CD14-positive monocyte (primary cell): ENCODE results near the gene GPR17. TPM values are rescaled to one million over a fixed set of nuclear protein-coding genes. Genes with fewer than 3 reads are reported as not detected.

Source experiments
- DNase-seq, 3 donors: peaks; one replicate each; pipeline ENCODE4 v3.0.0-alpha.2; 2011 to 2022
- H2AFZ ChIP-seq: 2 replicates; pipeline ENCODE4 v1.6.0; 2012; ENCODE audit warnings: mild to moderate bottlenecking, low read depth, low read length, inconsistent platforms; ENCODE audit not compliant: insufficient read depth, poor library complexity, severe bottlenecking
- H3K27ac ChIP-seq, 2 donors: 1 replicate in 1 of 2; 2 replicates in 1 of 2; pipeline ENCODE4 v1.5.1; 2012 to 2013; ENCODE audit warnings: low read length in 2 of 2, control low read depth in 1 of 2, inconsistent platforms in 1 of 2, low read depth in 1 of 2, mild to moderate bottlenecking in 1 of 2
- H3K27me3 ChIP-seq, 2 donors: one replicate each; pipeline versions ENCODE4 v1.6.0 to v1.6.1; 2011 to 2013; ENCODE audit warnings: low read length in 2 of 2; ENCODE audit not compliant: control insufficient read depth in 2 of 2, insufficient read depth in 2 of 2
- H3K36me3 ChIP-seq, 2 donors: replicated peaks in 1 of 2; 1 replicate in 1 of 2; 2 replicates in 1 of 2; pipeline versions ENCODE4 v1.5.1 to v1.6.1; 2012 to 2013; ENCODE audit warnings: low read length in 2 of 2, control low read depth in 1 of 2, inconsistent platforms in 1 of 2, mild to moderate bottlenecking in 1 of 2; ENCODE audit not compliant: insufficient read depth in 2 of 2, control insufficient read depth in 1 of 2
- H3K4me1 ChIP-seq, 2 donors: 1 replicate in 1 of 2; 2 replicates in 1 of 2; pipeline versions ENCODE4 v1.5.1 to v1.6.1; 2012 to 2013; ENCODE audit warnings: low read length in 2 of 2, control low read depth in 1 of 2, inconsistent platforms in 1 of 2, mild to moderate bottlenecking in 1 of 2, moderate library complexity in 1 of 2; ENCODE audit not compliant: insufficient read depth in 2 of 2, control insufficient read depth in 1 of 2
- H3K4me2 ChIP-seq: replicated peaks from 2 replicates; pipeline ENCODE3; 2012; ENCODE audit warnings: low read length, moderate library complexity, mild to moderate bottlenecking; ENCODE audit not compliant: poor library complexity, severe bottlenecking; ENCODE audit errors: extremely low read depth
- H3K4me3 ChIP-seq, 3 experiments: fragments of 200-600 bp in 1 of 3; sonication (generic) in 1 of 3; replicated peaks in 1 of 3; 1 replicate in 2 of 3; 2 replicates in 1 of 3; pipeline ENCODE4 v1.5.1; 2011 to 2013; ENCODE audit warnings: low read length in 3 of 3, mild to moderate bottlenecking in 3 of 3, control low read depth in 2 of 3, low read depth in 2 of 3, inconsistent platforms in 1 of 3, moderate library complexity in 1 of 3
- H3K79me2 ChIP-seq: 2 replicates; pipeline ENCODE4 v1.6.0; 2012; ENCODE audit warnings: mild to moderate bottlenecking, control low read depth, inconsistent platforms, low read length, moderate library complexity; ENCODE audit not compliant: insufficient read depth
- H3K9ac ChIP-seq: 2 replicates; pipeline ENCODE4 v1.6.0; 2017; ENCODE audit warnings: low read length, mild to moderate bottlenecking; ENCODE audit not compliant: insufficient read depth, poor library complexity, severe bottlenecking
- H3K9me3 ChIP-seq, 2 donors: replicated peaks in 1 of 2; 1 replicate in 1 of 2; 2 replicates in 1 of 2; pipeline versions ENCODE4 v1.5.1 to v1.6.1; 2012 to 2013; ENCODE audit warnings: low read length in 2 of 2, control low read depth in 1 of 2; ENCODE audit not compliant: control insufficient read depth in 1 of 2, insufficient read depth in 1 of 2
- H4K20me1 ChIP-seq: 2 replicates; pipeline ENCODE4 v1.6.0; 2012; ENCODE audit warnings: mild to moderate bottlenecking, low read length, control low read depth, moderate library complexity; ENCODE audit not compliant: insufficient read depth
- H3K27ac Mint-ChIP-seq, 7 donors: one replicate each; pipeline ENCODE4 v1.8.0; 2020; ENCODE audit warnings: mild to moderate bottlenecking in 7 of 7, mixed read lengths in 7 of 7, moderate library complexity in 6 of 7, inconsistent platforms in 2 of 7
- H3K27me3 Mint-ChIP-seq, 3 donors: one replicate each; pipeline ENCODE4 v1.8.0; 2021 to 2022; ENCODE audit warnings: low read depth in 3 of 3, mild to moderate bottlenecking in 3 of 3, mixed read lengths in 3 of 3, moderate library complexity in 3 of 3, inconsistent platforms in 1 of 3
- H3K36me3 Mint-ChIP-seq, 2 donors: one replicate each; pipeline ENCODE4 v1.8.0; 2020; ENCODE audit warnings: mixed read lengths in 2 of 2, inconsistent platforms in 1 of 2, mild to moderate bottlenecking in 1 of 2
- H3K4me1 Mint-ChIP-seq: one replicate; pipeline ENCODE4 v1.8.0; 2020; ENCODE audit warnings: mild to moderate bottlenecking, mixed read lengths
- H3K4me3 Mint-ChIP-seq, 2 donors: one replicate each; pipeline ENCODE4 v1.8.0; 2020; ENCODE audit warnings: mild to moderate bottlenecking in 2 of 2, mixed read lengths in 2 of 2, moderate library complexity in 1 of 2
- H3K9me3 Mint-ChIP-seq, 7 donors: one replicate each; pipeline ENCODE4 v1.8.0; 2020 to 2022; ENCODE audit warnings: mixed read lengths in 7 of 7, mild to moderate bottlenecking in 6 of 7, moderate library complexity in 6 of 7, inconsistent platforms in 2 of 7
- WGBS: methylation state at CpG from one replicate; pipeline ENCODE4 v1.1.5; 2013; ENCODE audit warnings: missing lambda C conversion rate; ENCODE audit not compliant: insufficient coverage; 5-methylcytosine and 5-hydroxymethylcytosine counted together
- intact Hi-C, 2 donors: fragments of 100-400 bp; cut with micrococcal nuclease; formaldehyde crosslinking; loops; one replicate each; pipeline versions ENCODE4 v1.15.0 to v1.15.1; 2023
- polyA plus RNA-seq, 3 donors: library from polyadenylated mRNA; depleted of rRNA in 1 of 3; unstranded in 2 of 3; stranded (reverse) in 1 of 3; fragments of 300-500 nt in 2 of 3; fragments of >200 nt in 1 of 3; fragmentation: Illumina TruSeq in 2 of 3; gene quantifications; 1 replicate in 2 of 3; 2 replicates in 1 of 3; pipeline ENCODE4 v1.2.3, GENCODE V29; 2012 to 2021
- TF ChIP-seq, protein P1 (sequence below): fragments of 200-600 bp; IDR thresholded peaks from one replicate; pipeline ENCODE4 v1.8.0; 2022; ENCODE audit warnings: antibody characterized with exemption, mild to moderate bottlenecking

Gene GPR17
- polyA plus RNA-seq, 3 donors, result 0.07 TPM; not detected in 2

DNA sequence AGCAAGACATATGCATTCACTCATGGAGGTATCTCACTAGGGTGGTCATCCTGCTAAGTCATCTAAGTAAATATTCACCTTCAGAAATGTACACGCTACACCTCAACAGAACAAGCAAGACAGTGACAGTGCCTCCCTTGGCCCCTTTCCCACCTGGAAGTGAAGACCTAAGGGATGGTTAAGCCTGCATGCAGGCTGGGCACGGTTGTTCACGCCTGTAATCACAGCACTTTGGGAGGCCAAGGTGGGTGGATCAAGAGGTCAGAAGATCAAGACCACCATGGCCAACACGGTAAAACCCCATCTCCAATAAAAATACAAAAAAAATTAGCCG, 25.0 kb downstream of the GPR17 start:
- intact Hi-C loops, result no loop called here
- WGBS, result no CpG with 5 or more reads among the region's 5 CpGs
- peaks cover 60 to 89% (median 66%) of the 10 kb centered on the region in 3 donors for H3K27me3 Mint-ChIP-seq

DNA sequence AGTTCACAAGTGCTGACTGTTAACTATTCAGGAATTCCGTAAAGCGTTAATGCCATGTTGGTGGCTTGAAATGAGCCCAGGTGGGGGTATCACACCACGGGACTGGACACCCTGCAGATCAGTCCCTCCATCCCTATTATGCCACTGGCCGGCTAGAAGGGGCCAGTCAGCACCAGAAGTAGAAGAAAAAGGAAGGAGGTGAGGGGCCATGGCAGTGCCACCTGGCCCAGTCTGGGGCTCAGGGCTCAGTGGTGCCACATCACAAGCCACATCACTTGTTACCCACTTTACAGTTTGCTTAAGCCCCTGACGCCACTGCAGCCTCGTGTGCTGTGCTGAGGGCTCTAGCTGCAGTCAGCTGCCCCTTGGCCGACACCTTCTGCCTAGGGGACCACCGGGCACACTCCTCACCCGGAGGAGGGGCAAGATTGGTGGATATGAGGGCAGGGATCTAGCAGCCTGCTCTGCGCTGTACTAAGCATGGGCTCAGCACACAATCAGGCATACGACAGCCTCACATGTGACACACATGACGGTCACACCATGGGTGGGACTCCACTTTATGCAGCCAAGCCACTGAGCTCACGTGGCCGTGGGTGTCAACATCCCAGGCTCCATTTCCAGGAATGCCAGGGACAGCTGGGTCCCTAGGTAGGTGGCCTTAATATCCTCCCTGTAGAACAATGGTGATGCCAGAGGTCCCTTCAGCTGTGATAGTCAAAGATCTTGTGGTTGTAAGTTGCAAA, 25.8 kb downstream of the GPR17 start:
- peaks cover 0 to 9% (median 8%) of the 10 kb centered on the region in 7 donors for H3K9me3 Mint-ChIP-seq
- Histone ChIP-seq H3K27ac (no peak overlapping the region), H3K4me2 (no peak overlapping the region), H3K79me2 (no peaks in the 10 kb centered on the region), H3K9me3 (peaks cover 4 to 5% of the 10 kb centered on the region in 2 donors), H3K9ac (no peak overlapping the region), H3K27me3 (peaks cover 20 to 50% of the 10 kb centered on the region in 2 donors), H4K20me1 (no peaks in the 10 kb centered on the region), H3K4me1 (peaks cover 7 to 13% of the 10 kb centered on the region in 2 donors), H2AFZ (no peak overlapping the region), H3K36me3 (no peaks in the 10 kb centered on the region), H3K4me3 (no peak overlapping the region)
- H3K4me1 Mint-ChIP-seq, result peaks cover 10% of the 10 kb centered on the region
- H3K27me3 Mint-ChIP-seq, result peaks cover 60 to 89% (median 66%) of the 10 kb centered on the region in 3 donors
- peaks cover 3 to 11% of the 10 kb centered on the region in 2 donors for H3K36me3 Mint-ChIP-seq
- H3K4me3 Mint-ChIP-seq, result no peak overlapping the region
- no peak overlapping the region for H3K27ac Mint-ChIP-seq
- DNase-seq, result no peak
- TF ChIP-seq, protein P1, sequence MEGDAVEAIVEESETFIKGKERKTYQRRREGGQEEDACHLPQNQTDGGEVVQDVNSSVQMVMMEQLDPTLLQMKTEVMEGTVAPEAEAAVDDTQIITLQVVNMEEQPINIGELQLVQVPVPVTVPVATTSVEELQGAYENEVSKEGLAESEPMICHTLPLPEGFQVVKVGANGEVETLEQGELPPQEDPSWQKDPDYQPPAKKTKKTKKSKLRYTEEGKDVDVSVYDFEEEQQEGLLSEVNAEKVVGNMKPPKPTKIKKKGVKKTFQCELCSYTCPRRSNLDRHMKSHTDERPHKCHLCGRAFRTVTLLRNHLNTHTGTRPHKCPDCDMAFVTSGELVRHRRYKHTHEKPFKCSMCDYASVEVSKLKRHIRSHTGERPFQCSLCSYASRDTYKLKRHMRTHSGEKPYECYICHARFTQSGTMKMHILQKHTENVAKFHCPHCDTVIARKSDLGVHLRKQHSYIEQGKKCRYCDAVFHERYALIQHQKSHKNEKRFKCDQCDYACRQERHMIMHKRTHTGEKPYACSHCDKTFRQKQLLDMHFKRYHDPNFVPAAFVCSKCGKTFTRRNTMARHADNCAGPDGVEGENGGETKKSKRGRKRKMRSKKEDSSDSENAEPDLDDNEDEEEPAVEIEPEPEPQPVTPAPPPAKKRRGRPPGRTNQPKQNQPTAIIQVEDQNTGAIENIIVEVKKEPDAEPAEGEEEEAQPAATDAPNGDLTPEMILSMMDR, result no peak
- intact Hi-C loops, result no loop called here
- 84% methylated on average over 9 of the region's 14 CpGs for WGBS

More for the DNA sequence above, 25.0 kb downstream of the GPR17 start:
- H2AFZ ChIP-seq, result no peak overlapping the region
- H3K4me1 Mint-ChIP-seq, result peaks cover 8% of the 10 kb centered on the region
- H3K79me2 ChIP-seq, result no peaks in the 10 kb centered on the region
- no peak overlapping the region for H3K27ac Mint-ChIP-seq
- no peak overlapping the region for H3K9ac ChIP-seq
- peaks cover 7 to 13% of the 10 kb centered on the region in 2 donors for H3K4me1 ChIP-seq
- H3K9me3 Mint-ChIP-seq, result peaks cover 0 to 9% (median 8%) of the 10 kb centered on the region in 7 donors
- H4K20me1 ChIP-seq, result no peaks in the 10 kb centered on the region
- no peak overlapping the region for H3K27ac ChIP-seq
- no peak overlapping the region for H3K4me3 Mint-ChIP-seq
- DNase-seq, result no peak
- H3K4me3 ChIP-seq, result no peak overlapping the region
- peaks cover 0 to 5% of the 10 kb centered on the region in 2 donors for H3K9me3 ChIP-seq
- H3K27me3 ChIP-seq, result peaks cover 23 to 50% of the 10 kb centered on the region in 2 donors
- H3K4me2 ChIP-seq, result no peak overlapping the region
- TF ChIP-seq, protein P1, result no peak
- no peaks in the 10 kb centered on the region for H3K36me3 ChIP-seq
- H3K36me3 Mint-ChIP-seq, result peaks cover 3 to 7% of the 10 kb centered on the region in 2 donors
